Measurements from ENCODE around the gene TP53RK.

Gene TP53RK

DNA sequence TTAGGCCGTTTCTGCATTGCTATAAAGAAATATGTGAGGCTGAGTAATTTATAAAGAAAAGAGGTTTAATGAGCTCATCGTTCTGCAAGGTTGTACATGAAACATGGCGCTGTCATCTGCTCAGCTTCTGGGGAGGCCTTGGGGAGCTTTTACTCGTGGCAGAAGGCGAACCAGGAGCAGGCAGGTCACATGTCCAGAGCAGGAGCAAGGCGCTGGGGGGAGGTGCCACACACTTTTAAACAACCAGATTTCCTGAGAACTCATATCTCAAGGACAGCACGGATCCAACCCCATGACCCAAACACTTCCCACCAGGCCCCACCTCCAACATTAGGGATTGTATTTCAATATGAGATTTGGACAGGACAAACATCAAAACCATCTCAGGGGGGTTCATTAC is 31.6 kb downstream of the TP53RK start:
- Histone ChIP-seq H3K36me3 (ENCODE audit: insufficient read depth) (no peaks in the 10 kb centered on the region), H3K27ac (no peak overlapping the region)

DNA sequence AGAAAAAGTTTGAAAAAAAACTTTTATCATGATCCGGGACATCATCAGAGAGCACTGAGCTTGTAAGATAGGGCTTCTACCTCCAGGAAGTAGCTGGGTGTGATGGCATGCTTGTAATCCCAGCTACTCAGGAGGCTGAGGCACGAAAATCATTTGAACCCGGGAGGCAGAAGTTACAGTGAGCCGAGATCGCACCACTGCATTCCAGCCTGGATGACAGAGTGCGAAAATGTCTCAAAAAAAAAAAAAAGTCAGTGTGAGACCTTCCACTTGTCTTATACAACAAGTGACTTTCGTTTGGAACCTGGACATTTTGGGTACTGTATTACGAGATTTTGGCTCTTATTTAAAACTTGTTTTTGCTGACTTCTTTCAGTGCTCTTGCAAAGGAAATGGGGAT is 32.1 kb downstream of the TP53RK start:
- no peak overlapping the region for H3K4me3 ChIP-seq (IDR thresholded peaks at IDR 0.05; ENCODE audit: insufficient read depth, low read depth, low read length)
- TF ChIP-seq, protein P1, sequence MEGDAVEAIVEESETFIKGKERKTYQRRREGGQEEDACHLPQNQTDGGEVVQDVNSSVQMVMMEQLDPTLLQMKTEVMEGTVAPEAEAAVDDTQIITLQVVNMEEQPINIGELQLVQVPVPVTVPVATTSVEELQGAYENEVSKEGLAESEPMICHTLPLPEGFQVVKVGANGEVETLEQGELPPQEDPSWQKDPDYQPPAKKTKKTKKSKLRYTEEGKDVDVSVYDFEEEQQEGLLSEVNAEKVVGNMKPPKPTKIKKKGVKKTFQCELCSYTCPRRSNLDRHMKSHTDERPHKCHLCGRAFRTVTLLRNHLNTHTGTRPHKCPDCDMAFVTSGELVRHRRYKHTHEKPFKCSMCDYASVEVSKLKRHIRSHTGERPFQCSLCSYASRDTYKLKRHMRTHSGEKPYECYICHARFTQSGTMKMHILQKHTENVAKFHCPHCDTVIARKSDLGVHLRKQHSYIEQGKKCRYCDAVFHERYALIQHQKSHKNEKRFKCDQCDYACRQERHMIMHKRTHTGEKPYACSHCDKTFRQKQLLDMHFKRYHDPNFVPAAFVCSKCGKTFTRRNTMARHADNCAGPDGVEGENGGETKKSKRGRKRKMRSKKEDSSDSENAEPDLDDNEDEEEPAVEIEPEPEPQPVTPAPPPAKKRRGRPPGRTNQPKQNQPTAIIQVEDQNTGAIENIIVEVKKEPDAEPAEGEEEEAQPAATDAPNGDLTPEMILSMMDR (conservative IDR thresholded peaks at IDR 0.05; ENCODE audit: low read depth, low read length), result no peak
- no peaks in the 10 kb centered on the region for H3K79me2 ChIP-seq (ENCODE audit: insufficient read depth, low read depth)
- no peaks in the 10 kb centered on the region for H4K20me1 ChIP-seq (ENCODE audit: insufficient read depth)
- H3K9ac ChIP-seq, result no peak overlapping the region
- H3K36me3 ChIP-seq (ENCODE audit: insufficient read depth), result no peaks in the 10 kb centered on the region
- no peak overlapping the region for H2AFZ ChIP-seq (ENCODE audit: low read depth)
- H3K4me2 ChIP-seq, result no peak overlapping the region
- H3K27me3 ChIP-seq (ENCODE audit: insufficient read depth, low read depth), result no peaks in the 10 kb centered on the region
- H3K4me1 ChIP-seq (ENCODE audit: low read depth, poor library complexity, severe bottlenecking), result no peaks in the 10 kb centered on the region
- no peak overlapping the region for H3K27ac ChIP-seq

More for the DNA sequence above, 31.6 kb downstream of the TP53RK start:
- Histone ChIP-seq H3K4me3 (IDR thresholded peaks at IDR 0.05; ENCODE audit: insufficient read depth, low read depth, low read length) (no peak overlapping the region), H3K27me3 (ENCODE audit: insufficient read depth, low read depth) (no peaks in the 10 kb centered on the region), H3K9ac (no peak overlapping the region), H4K20me1 (ENCODE audit: insufficient read depth) (no peaks in the 10 kb centered on the region), H3K4me2 (no peak overlapping the region), H2AFZ (ENCODE audit: low read depth) (no peak overlapping the region), H3K4me1 (ENCODE audit: low read depth, poor library complexity, severe bottlenecking) (no peaks in the 10 kb centered on the region), H3K79me2 (ENCODE audit: insufficient read depth, low read depth) (no peaks in the 10 kb centered on the region)
- TF ChIP-seq, protein P1 (conservative IDR thresholded peaks at IDR 0.05; ENCODE audit: low read depth, low read length), result no peak

DNA sequence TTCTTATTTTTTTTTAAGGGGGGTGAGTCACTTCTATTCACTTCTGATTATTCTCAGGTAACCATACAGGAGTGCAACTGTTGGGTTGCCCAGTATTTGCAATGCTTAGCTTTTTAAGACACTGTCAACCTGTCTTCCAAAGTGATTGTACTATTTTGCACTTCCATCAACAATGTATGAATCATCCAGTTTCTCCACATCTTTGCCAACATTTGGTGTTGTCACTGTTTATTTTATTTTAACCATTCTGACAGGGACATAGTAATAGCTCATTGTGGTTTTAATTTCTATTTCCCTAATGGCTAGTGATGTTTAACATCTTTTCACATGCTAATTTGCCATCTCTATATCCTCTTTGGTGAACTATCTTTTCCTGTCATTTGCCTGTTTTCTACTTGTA is 36.5 kb downstream of the TP53RK start:
- H3K4me3 ChIP-seq (IDR thresholded peaks at IDR 0.05; ENCODE audit: insufficient read depth, low read depth, low read length), result no peak overlapping the region
- H3K27ac ChIP-seq, result no peak overlapping the region
- no peak overlapping the region for H3K9ac ChIP-seq
- no peaks in the 10 kb centered on the region for H3K79me2 ChIP-seq (ENCODE audit: insufficient read depth, low read depth)
- no peaks in the 10 kb centered on the region for H3K4me1 ChIP-seq (ENCODE audit: low read depth, poor library complexity, severe bottlenecking)
- H3K27me3 ChIP-seq (ENCODE audit: insufficient read depth, low read depth), result no peaks in the 10 kb centered on the region
- H3K4me2 ChIP-seq, result no peak overlapping the region
- H4K20me1 ChIP-seq (ENCODE audit: insufficient read depth), result no peaks in the 10 kb centered on the region
- no peak overlapping the region for H2AFZ ChIP-seq (ENCODE audit: low read depth)
- TF ChIP-seq, protein P1 (conservative IDR thresholded peaks at IDR 0.05; ENCODE audit: low read depth, low read length), result no peak
- H3K36me3 ChIP-seq (ENCODE audit: insufficient read depth), result no peaks in the 10 kb centered on the region

DNA sequence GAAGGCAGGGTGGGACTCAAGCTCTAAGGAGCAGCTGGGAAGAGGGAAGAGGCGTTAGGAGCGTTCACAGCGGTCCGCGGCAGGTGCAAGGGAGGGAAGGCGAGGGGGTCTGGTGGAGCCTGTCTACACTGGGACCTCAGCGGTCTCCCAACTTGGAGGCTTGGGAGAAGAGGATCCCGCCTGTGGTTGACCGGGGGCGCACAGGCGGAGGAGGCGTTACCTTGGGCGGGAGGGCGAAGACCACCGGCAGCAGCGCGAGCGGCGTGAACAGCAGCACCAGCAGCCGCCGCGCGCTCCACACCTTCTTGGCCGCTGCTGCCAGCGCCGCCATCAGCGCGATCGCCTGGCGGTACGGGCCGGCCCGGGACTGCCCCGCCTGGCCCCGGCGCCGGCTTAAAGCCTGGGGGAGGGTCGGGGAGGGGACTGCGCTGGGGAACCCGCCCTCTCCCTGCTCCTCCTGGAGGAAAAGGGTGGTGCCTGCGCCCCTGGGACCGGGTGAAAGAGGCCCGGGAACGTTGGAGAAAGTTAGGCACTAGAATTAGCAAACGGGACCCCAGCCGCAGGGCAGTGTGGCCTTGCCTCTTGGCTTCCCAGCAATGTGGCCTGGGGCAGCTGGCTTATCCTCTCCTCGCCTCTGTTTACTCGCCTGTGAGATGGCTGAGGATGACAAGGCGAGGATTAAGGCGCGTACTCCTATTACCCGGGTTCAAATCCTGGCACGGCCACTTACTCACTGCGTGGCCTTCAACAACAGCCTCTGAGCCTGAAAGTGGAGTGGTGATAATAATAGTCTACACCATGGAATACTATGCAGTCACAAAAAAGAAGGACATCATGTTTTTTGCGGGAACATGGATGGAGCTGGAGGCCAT is 37.9 kb downstream of the TP53RK start, which contains the start of gene SLC13A3:
SLC13A3 (minus strand) TSS at position 369 of the 872 bp plus-strand sequence; CDS start at position 331, 38 bp downstream.
- Histone ChIP-seq H3K36me3 (ENCODE audit: insufficient read depth) (no peaks in the 10 kb centered on the region), H3K79me2 (ENCODE audit: insufficient read depth, low read depth) (no peaks in the 10 kb centered on the region), H3K9ac (no peak within 1 kb of the TSS), H3K27ac (no peak within 1 kb of the TSS), H2AFZ (ENCODE audit: low read depth) (no peak within 1 kb of the TSS), H3K4me2 (no peak within 1 kb of the TSS), H4K20me1 (ENCODE audit: insufficient read depth) (no peaks in the 10 kb centered on the region), H3K4me3 (IDR thresholded peaks at IDR 0.05; ENCODE audit: insufficient read depth, low read depth, low read length) (no peak within 1 kb of the TSS), H3K4me1 (ENCODE audit: low read depth, poor library complexity, severe bottlenecking) (no peaks in the 10 kb centered on the region), H3K27me3 (ENCODE audit: insufficient read depth, low read depth) (no peaks in the 10 kb centered on the region)
- TF ChIP-seq, protein P1 (conservative IDR thresholded peaks at IDR 0.05; ENCODE audit: low read depth, low read length), result no peak

Measured in KMS-11 (cell line).